AML-193 (cell line): Measurements from ENCODE around the gene ARHGEF2.

Source experiments
- DNase-seq, 2 experiments: peaks; one replicate each; lab custom pipeline; 2025; lab: John Stamatoyannopoulos, UW

The ARHGEF2 gene

GRCh38 chr1:155978325-155978972, at the start of gene ARHGEF2:
ARHGEF2 (minus strand) TSS chr1:155978547; CDS start chr1:155978427, 120 bp downstream.
- DNase-seq: peak; percentile 84 to 86

GRCh38 chr1:156026588-156026987, 48.2 kb upstream of the ARHGEF2 start:
- no peak for DNase-seq

GRCh38 chr1:156025876-156026275, 47.5 kb upstream of the ARHGEF2 start:
- DNase-seq: peak; percentile 47 to 60

DNA sequence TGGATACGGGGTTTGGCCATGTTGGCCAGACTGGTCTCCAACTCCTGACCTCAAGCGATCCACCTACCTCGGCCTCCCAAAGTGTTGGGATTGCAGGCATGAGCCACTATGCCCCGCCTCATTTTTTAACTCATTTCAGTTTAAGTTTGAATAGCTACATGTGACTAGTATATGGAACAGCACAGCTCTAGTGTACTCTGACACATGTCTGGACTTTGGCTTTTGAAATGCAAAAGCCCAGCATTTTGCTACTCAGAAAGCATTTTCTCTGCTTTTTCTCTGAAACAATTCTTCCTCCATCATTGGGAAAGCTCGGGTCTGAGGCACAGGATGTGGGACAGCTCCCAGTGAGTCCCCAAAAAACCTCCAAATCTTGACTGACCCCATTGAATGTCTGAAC, 46.5 kb upstream of the ARHGEF2 start:
- DNase-seq: no peak

GRCh38 chr1:156021954-156022353, 43.6 kb upstream of the ARHGEF2 start:
- no peak for DNase-seq

DNA sequence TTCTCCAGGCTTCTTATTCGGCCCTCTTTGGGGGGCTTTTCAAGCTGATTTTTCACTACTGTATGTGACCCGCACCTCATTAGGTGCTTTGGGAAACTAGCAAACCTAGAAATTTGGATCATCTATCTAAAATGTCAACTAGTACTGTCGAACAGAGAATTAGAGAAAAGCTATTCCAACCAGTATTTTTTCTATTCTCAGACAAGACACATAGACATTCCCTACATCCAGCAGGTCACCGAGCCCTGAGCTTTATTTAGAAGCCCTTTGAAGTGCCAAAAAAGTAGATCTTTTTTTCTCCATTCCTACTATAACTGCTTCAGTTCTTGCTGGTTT, 42.7 kb upstream of the ARHGEF2 start:
- no peak for DNase-seq

GRCh38 chr1:156020293-156021092, 42.1 kb upstream of the ARHGEF2 start, which contains the start of gene SSR2:
SSR2 (minus strand) TSS chr1:156020951; CDS start chr1:156020167, 784 bp downstream.
- DNase-seq: peak; percentile 88 to 90

GRCh38 chr1:156019946-156020292, 41.6 kb upstream of the ARHGEF2 start:
- no peak for DNase-seq

GRCh38 chr1:156014829-156015228, 36.5 kb upstream of the ARHGEF2 start:
- no peak for DNase-seq

- DNase-seq: no peak
Observed at GRCh38 chr1:156012051-156012817, 33.9 kb upstream of the ARHGEF2 start.

GRCh38 chr1:156009404-156009803, 31.1 kb upstream of the ARHGEF2 start:
- DNase-seq: no peak

DNA sequence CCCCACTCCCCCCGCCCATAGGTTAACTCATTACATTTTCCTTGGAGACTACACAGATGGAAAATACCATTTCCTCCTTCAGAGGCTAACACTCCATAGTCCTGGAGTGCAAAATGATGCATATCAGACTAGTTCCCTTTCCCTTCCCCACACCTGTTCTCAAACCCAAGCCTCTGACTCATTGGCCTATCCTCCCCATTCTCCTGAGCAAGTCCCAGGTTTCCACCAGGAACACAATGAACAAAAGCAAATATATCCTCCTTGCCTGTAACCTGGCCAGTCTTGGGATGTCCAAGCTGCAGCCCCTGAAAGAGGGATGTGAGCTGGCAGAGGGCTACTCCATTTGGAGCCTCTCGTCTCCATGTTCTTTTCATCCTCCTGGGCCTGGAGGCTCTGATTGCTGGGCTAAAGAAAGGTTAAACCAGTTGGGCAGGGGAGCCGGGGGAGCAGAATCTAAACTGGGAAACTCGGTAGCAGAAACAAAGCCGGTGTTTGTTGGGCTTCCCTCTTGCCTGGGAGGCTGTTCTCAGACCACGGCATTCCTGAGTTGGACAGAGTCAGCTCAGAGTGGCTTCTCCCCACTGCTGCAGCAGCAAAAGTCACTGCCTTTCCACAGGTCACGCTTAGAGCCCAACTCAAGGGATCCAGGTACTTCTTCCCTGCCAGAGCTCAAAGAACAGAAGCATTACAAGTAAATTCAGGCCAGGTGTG, 28.5 kb upstream of the ARHGEF2 start:
- DNase-seq: no peak

DNA sequence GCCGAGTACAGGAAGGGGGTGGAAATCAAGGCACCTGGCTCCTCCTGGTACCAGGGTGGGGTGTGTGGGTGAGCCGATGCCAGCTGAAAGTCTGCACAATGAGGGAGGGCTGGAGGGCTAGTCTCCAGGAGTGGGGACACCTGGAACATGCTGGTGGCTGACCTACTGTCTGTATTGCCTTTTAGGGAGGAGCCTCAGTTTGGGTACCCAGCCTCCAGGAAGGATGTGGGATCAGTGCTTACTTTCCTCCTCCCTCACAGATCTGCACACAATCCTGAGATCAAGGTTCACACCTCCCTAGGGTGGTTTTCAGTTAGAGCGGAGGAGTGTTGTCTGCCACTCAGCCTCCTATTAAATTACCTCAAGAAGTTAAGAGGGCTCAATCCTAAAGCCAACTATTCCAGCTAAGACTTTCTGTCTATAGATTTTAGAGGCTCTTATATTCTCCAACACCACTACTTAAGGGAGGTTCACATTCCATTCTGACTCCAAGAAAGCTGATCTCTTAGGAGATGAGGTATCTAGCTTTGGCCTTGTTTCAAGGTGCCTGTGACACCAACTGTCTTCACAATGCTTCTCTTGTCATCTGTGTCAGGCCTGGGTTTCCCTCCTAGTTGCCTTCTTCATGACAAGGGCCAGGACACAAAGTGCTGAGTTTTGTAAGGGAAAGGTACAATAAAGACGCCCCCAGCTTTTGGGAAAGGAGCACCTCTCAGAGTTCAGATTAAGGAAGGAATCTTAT, 26.7 kb upstream of the ARHGEF2 start:
- no peak for DNase-seq

GRCh38 chr1:156003923-156004188, 25.5 kb upstream of the ARHGEF2 start:
- no peak for DNase-seq

DNA sequence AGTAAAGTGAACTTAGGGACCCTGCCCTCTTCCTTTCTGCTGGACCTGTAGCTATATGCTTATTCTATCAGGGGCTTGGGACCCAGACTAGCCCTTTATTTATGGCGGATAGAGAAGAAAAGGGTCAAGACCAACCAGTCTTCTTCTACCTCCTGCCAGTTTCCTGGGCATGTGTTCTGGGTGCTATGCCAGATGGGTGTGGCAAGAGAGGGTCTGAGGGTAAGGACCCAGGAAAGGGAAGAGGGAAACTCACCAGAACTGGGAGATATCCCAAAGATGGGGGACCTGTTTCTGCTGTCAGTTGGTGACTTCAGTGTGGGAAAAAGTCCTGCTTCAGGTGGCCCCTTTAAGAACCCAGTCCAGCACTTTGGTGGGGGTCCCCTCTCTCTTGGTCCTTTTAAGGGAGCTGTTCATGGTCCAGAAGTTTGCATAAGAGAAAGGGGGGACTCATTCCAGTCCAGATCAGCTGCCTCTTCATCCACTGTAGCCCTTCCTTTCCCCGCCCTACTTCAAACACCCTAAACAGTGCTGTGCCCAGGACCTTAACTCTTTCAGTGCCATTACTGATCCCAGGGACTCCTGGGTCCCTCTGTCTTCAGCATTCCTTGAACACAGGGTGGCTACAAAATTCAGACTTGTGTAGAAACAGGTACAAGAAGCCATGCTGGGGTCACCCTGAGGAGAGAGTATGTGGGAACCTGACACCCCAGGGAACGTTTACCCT, 24.0 kb upstream of the ARHGEF2 start:
- no peak for DNase-seq

DNA sequence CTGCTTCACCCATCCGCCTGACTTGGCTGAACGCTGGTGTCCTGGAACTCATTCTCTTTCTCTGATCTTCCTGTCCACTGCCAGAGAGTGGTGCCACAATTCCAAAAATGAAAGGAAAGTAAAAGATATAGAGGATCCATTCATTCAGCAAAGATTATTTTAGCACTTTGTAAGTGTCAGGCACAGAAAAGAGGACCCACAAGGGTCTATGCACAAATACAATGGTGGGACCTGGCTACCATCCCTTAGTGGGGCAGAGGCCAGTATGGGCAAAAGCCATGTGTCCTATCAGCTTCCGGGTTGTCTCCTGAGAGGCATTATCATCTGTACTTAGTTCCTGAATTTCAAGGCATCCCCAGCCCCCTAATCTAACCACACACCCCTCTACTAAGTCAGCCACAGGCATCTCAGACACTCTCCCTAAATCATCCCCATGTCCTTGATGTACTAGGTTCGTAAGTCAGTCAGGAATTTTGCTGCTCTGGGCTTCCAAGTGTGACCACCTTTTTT, 23.4 kb upstream of the ARHGEF2 start:
- DNase-seq: no peak

- no peak for DNase-seq
Observed at GRCh38 chr1:156001021-156001661, 22.8 kb upstream of the ARHGEF2 start.

- no peak for DNase-seq
Observed at GRCh38 chr1:155999964-156000363, 21.6 kb upstream of the ARHGEF2 start.

- DNase-seq: no peak
Observed at GRCh38 chr1:155996166-155996565, 17.8 kb upstream of the ARHGEF2 start.

DNA sequence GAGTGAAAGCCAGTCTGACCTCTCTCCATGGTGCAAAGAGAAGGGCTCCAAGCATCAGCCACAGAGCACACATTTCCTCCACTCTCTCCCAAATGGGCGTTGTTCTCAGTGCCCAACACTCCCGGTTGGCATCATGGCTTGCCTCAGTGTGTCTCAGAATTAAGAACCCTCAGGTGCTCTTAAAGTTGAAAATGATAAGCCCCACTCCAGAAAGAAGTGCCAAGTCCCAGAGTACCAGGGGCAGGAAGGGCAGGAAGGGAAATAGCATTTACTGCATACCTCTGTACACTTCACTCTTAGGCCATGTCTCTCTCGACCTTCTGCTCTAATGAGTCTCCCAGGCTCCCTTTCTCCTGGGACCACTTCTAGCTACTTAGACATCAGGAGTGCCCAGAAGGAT, 15.2 kb upstream of the ARHGEF2 start:
- DNase-seq: no peak
